KOPT-K1 (cell line): ENCODE measurements around the gene ITGB2.
"Not testable (repeated sequence)": the region's sequence is repeated elsewhere in the genome, so short reads cannot be mapped to it uniquely, and the experiment has no call there.

ENCODE experiments used
- H3K27ac ChIP-seq: fragments of 200-600 bp; sonication (generic); 2 replicates; pipeline ENCODE4 v1.5.1; 2016; ENCODE audit warnings: antibody characterized with exemption, mild to moderate bottlenecking, low read depth, low read length; ENCODE audit not compliant: poor library complexity, severe bottlenecking
- H3K36me3 ChIP-seq: fragments of 200-600 bp; sonication (generic); 2 replicates; pipeline ENCODE4 v1.5.1; 2017; ENCODE audit warnings: antibody characterized with exemption, mild to moderate bottlenecking, low read length, moderate library complexity; ENCODE audit not compliant: insufficient read depth
- H3K9me3 ChIP-seq: fragments of 200-600 bp; sonication (generic); 2 replicates; pipeline ENCODE4 v1.5.1; 2017; ENCODE audit warnings: antibody characterized with exemption, low read length, mild to moderate bottlenecking; ENCODE audit not compliant: insufficient read depth, poor library complexity, severe bottlenecking

Gene ITGB2

DNA sequence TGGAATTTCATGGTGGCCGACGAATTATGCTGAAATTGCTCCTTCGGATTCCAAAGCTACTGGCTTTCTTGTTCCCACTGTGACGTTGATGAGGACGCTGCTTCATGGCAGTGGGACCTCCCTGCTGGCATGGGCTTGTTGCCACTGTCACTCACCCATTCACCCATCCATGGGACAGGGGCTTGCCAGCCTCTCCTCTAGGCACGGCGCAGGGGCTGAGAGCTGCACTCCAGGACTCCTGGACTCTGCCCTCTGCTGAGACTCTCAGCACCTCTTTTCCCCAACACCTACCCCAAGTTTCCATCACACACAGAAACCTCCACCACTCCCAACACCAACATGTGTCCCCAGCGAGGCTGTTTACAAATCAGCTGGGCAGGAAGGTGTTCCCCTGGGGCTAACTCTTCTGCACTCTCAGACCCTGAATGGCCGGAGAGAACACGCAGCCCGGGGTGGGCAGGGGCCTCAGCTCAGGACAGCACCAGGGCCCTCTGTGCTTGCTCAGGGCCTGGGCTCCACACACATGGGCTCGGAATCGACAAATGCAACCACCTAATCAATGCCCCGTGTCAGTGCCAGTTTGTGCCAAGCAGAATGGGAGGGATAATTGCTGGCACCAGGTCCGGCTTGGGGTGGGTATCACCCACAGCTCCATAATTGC, 3.1 kb downstream of the ITGB2 start:
- H3K27ac ChIP-seq, result no peak overlapping the region
- peaks cover 10% of the 10 kb centered on the region; the same call in 1 of the 2 replicates for H3K36me3 ChIP-seq
- H3K9me3 ChIP-seq, result no peaks in the 10 kb centered on the region

- Histone ChIP-seq H3K36me3 (peaks cover 10% of the 10 kb centered on the region; the same call in 1 of the 2 replicates), H3K9me3 (no peaks in the 10 kb centered on the region), H3K27ac (no peak overlapping the region)
Observed at GRCh38 chr21:44916965-44917364, 3.7 kb downstream of the ITGB2 start.

GRCh38 chr21:44914176-44914874, 6.4 kb downstream of the ITGB2 start:
- Histone ChIP-seq H3K9me3 (no peaks in the 10 kb centered on the region), H3K27ac (peak overlapping the region; percentile 92), H3K36me3 (peaks cover 23% of the 10 kb centered on the region)

GRCh38 chr21:44913425-44914175, 7.1 kb downstream of the ITGB2 start:
- Histone ChIP-seq H3K36me3 (peaks cover 30% of the 10 kb centered on the region), H3K9me3 (no peaks in the 10 kb centered on the region), H3K27ac (peak overlapping the region; percentile 92)

DNA sequence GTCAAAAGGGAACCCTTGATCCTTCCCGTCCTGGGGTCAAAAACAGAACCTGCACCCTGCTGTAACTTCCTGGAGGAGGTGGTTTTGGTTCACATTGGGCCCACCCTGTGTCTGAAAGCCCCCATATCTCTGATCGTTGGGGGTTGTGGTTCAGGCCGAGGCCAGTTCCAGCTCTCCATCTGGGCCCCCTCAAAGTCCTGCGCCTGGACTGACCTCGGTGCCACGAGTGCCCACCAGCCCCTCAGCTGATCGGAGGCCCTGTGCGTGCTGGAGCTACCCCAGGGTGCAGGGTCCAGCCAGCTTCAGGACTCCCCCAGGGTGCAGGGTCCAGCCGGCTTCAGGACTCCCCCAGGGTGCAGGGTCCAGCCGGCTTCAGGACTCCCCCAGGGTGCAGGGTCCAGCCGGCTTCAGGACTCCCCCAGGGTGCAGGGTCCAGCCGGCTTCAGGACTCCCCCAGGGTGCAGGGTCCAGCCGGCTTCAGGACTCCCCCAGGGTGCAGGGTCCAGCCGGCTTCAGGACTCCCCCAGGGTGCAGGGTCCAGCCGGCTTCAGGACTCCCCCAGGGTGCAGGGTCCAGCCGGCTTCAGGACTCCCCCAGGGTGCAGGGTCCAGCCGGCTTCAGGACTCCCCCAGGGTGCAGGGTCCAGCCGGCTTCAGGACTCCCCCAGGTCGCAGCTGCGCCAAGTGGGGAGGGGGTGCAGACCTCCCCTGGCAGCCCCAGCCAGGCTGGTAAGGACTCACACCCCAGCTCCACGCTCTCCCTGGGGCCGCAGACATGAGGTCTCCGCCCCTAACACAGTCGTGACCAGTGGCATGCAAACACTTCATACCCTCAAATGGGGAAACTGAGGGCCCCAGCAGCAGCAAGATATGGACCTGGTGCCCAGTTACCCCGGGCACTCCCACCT, 7.9 kb downstream of the ITGB2 start:
- Histone ChIP-seq H3K36me3 (peaks cover 24% of the 10 kb centered on the region), H3K27ac (peak overlapping the region; percentile 92)
- H3K9me3 ChIP-seq, result not testable (repeated sequence)

GRCh38 chr21:44912158-44912473, 8.6 kb downstream of the ITGB2 start:
- peaks cover 27% of the 10 kb centered on the region for H3K36me3 ChIP-seq
- H3K9me3 ChIP-seq, result no peaks in the 10 kb centered on the region
- H3K27ac ChIP-seq, result peak overlapping the region; percentile 92

- peak overlapping the region; percentile 92 for H3K27ac ChIP-seq
- peaks cover 32% of the 10 kb centered on the region for H3K36me3 ChIP-seq
- no peaks in the 10 kb centered on the region for H3K9me3 ChIP-seq
Observed at GRCh38 chr21:44911384-44912157, 9.1 kb downstream of the ITGB2 start.

- peak overlapping the region; percentile 92 for H3K27ac ChIP-seq
Observed at GRCh38 chr21:44911068-44911383, 9.7 kb downstream of the ITGB2 start.

GRCh38 chr21:44910229-44911067, 10.3 kb downstream of the ITGB2 start:
- Histone ChIP-seq H3K36me3 (peaks cover 43% of the 10 kb centered on the region), H3K9me3 (no peaks in the 10 kb centered on the region), H3K27ac (peak overlapping the region; percentile 92)

More at GRCh38 chr21:44911068-44911383, 9.7 kb downstream of the ITGB2 start:
- Histone ChIP-seq H3K9me3 (no peaks in the 10 kb centered on the region), H3K36me3 (peaks cover 37% of the 10 kb centered on the region)

DNA sequence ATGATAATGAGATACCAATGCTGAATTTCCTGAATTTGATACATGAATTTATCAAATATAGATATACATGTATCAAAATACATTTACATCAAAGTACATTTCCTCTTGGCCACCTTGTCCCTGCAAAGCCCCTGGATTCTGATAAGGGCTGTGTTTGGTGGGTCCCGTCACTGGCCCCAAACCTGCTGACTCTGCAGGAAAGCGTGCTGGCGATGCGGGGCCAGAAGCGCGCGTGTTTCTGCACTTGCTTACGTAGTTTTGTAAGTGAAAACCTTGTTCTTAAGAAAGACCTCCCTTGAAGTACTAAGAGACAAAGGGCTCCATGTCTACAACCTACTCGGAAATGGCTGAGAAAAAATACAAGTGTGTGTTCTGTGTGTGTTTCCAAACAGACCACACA, 11.0 kb downstream of the ITGB2 start:
- no peaks in the 10 kb centered on the region for H3K9me3 ChIP-seq
- H3K27ac ChIP-seq, result no peak overlapping the region
- H3K36me3 ChIP-seq, result peaks cover 51% of the 10 kb centered on the region

DNA sequence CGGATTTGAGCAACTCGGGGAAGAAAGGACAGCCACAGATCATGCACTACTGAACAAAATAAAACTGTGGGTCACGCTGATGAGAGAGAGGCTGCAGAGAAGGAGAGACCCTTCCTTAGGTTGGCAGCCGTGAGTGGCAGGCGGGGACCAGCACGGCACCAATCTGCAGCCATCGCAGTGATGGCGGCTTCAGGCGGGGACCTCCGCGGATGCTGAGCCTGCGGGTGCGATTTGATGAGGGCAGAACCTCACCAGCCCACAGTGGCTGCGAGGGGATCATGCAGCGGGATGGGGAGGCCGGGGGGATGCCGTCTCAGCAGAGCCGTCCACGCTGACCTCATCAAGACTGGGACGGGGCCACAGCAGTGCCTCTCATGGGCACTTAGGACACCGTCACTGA, 11.8 kb downstream of the ITGB2 start:
- Histone ChIP-seq H3K27ac (no peak overlapping the region), H3K36me3 (peaks cover 59% of the 10 kb centered on the region), H3K9me3 (no peaks in the 10 kb centered on the region)

GRCh38 chr21:44907966-44908895, 12.5 kb downstream of the ITGB2 start:
- H3K27ac ChIP-seq, result no peak overlapping the region

More at GRCh38 chr21:44907966-44908895, 12.5 kb downstream of the ITGB2 start:
- peaks cover 65% of the 10 kb centered on the region for H3K36me3 ChIP-seq
- H3K9me3 ChIP-seq, result no peaks in the 10 kb centered on the region
